Body of pancreas (tissue), 4 donors: ENCODE data around the gene ATF7. TPM values are rescaled to one million over a fixed set of nuclear protein-coding genes. Genes with fewer than 3 reads are reported as not detected.

Experiments used
- ATAC-seq: fragments of 150-250 bp; one replicate; pipeline ENCODE4 v1.9.1; 2016
- DNase-seq, 4 donors: peaks; one replicate each; pipeline ENCODE4 v3.0.0-alpha.2; 2019
- H3K27ac ChIP-seq, 4 donors: fragments of 200-600 bp; sonication (generic); 1 replicate in 3 of 4; 2 replicates in 1 of 4; pipeline versions ENCODE4 v1.5.1 to v1.6.1; 2016 to 2019; ENCODE audit warnings: mild to moderate bottlenecking in 1 of 4, mixed read lengths in 1 of 4, moderate library complexity in 1 of 4
- H3K27me3 ChIP-seq, 2 donors: fragments of 200-600 bp; sonication (generic); one replicate each; pipeline ENCODE4 v1.6.0; 2016; ENCODE audit warnings: mild to moderate bottlenecking in 1 of 2
- H3K36me3 ChIP-seq, 2 donors: fragments of 200-600 bp; sonication (generic); replicated peaks in 1 of 2; 2 replicates each; pipeline ENCODE4 v1.5.1; 2016; ENCODE audit warnings: low read depth in 2 of 2; ENCODE audit not compliant: insufficient read depth in 1 of 2
- H3K4me1 ChIP-seq: fragments of 200-600 bp; sonication (generic); one replicate; pipeline ENCODE4 v1.6.0; 2016
- H3K4me3 ChIP-seq, 2 donors: fragments of 200-600 bp; sonication (generic); 1 replicate in 1 of 2; 2 replicates in 1 of 2; pipeline ENCODE4 v1.5.1; 2016 to 2019
- H3K9me3 ChIP-seq, 3 donors: fragments of 200-600 bp; sonication (generic); 1 replicate in 2 of 3; 2 replicates in 1 of 3; pipeline ENCODE4 v1.5.1; 2016
- POLR2A ChIP-seq, 3 donors: fragments of 450-650 bp; IDR thresholded peaks; one replicate each; pipeline ENCODE4 v1.6.1; 2016; ENCODE audit warnings: antibody characterized with exemption in 3 of 3, mild to moderate bottlenecking in 2 of 3
- WGBS, 2 donors: methylation state at CpG; one replicate each; pipeline ENCODE4 v1.1.5; 2017; 5-methylcytosine and 5-hydroxymethylcytosine counted together
- intact Hi-C: fragments of 100-400 bp; cut with DNase I; formaldehyde crosslinking; loops from one replicate; pipeline ENCODE4 v1.15.1; 2023
- total RNA-seq, 2 donors: library from RNA; depleted of rRNA; stranded (reverse); fragments of >200 nt; gene quantifications; one replicate each; pipeline ENCODE4 v1.1.0, GENCODE V29; 2016
- TF ChIP-seq, protein P1 (sequence below), 7 experiments: fragments of 450-650 bp in 4 of 7; fragments of 200-600 bp in 3 of 7; sonication (generic) in 3 of 7; IDR thresholded peaks; one replicate each; pipeline ENCODE4 v1.5.1; 2016 to 2019; ENCODE audit warnings: antibody characterized with exemption in 7 of 7

Gene ATF7
- total RNA-seq, 2 donors from 2014 or later: 12.9 to 21.3 TPM

DNA sequence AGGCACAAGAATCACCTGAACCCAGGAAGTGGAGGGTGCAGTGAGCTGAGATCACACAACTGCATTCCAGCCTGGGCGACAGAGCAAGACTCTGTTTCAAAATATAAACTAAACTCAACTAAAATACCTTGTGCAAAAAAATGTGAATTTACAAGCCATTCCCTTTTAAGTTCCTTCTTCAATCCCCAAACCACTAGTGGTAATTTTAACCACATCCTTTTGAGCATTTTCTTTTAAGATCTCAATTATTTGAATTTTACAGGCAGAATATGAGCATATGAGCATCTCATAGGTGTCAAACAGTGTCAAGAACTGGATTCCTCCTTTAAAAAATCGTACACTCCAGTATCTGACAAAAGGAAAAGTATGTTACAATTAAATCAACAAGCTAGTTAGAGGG, 61.9 kb downstream of the ATF7 start:
- intact Hi-C loops: no loop called here

GRCh38 chr12:53563452-53564028, 62.6 kb downstream of the ATF7 start:
- WGBS, 2 donors: 95 to 100% methylated on average over 2 of the region's 2 CpGs
- intact Hi-C loops: no loop called here
- H3K4me1 ChIP-seq: peaks cover 18% of the 10 kb centered on the region

More for the DNA sequence above, 61.9 kb downstream of the ATF7 start:
- no peak for ATAC-seq
- H3K4me3 ChIP-seq: no peak overlapping the region
- H3K36me3 ChIP-seq: no peaks in the 10 kb centered on the region
- TF ChIP-seq, protein P1, sequence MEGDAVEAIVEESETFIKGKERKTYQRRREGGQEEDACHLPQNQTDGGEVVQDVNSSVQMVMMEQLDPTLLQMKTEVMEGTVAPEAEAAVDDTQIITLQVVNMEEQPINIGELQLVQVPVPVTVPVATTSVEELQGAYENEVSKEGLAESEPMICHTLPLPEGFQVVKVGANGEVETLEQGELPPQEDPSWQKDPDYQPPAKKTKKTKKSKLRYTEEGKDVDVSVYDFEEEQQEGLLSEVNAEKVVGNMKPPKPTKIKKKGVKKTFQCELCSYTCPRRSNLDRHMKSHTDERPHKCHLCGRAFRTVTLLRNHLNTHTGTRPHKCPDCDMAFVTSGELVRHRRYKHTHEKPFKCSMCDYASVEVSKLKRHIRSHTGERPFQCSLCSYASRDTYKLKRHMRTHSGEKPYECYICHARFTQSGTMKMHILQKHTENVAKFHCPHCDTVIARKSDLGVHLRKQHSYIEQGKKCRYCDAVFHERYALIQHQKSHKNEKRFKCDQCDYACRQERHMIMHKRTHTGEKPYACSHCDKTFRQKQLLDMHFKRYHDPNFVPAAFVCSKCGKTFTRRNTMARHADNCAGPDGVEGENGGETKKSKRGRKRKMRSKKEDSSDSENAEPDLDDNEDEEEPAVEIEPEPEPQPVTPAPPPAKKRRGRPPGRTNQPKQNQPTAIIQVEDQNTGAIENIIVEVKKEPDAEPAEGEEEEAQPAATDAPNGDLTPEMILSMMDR (IDR thresholded peaks at IDR 0.05): no peak
- TF ChIP-seq POLR2A (IDR thresholded peaks at IDR 0.05): no peak
- H3K4me1 ChIP-seq: peaks cover 18% of the 10 kb centered on the region
- no peaks in the 10 kb centered on the region for H3K27me3 ChIP-seq
- H3K27ac ChIP-seq: no peak overlapping the region
- no peaks in the 10 kb centered on the region for H3K9me3 ChIP-seq
- DNase-seq: no peak
- WGBS, 2 donors: 78 to 95% methylated on average over 2 of the region's 2 CpGs

GRCh38 chr12:53561590-53561953, 64.6 kb downstream of the ATF7 start:
- Histone ChIP-seq H3K36me3 (no peaks in the 10 kb centered on the region), H3K4me1 (peaks cover 19% of the 10 kb centered on the region), H3K4me3 (no peak overlapping the region), H3K27me3 (no peaks in the 10 kb centered on the region), H3K27ac (no peak overlapping the region), H3K9me3 (no peaks in the 10 kb centered on the region)
- no peak for TF ChIP-seq POLR2A (IDR thresholded peaks at IDR 0.05)
- TF ChIP-seq, protein P1 (IDR thresholded peaks at IDR 0.05): no peak
- DNase-seq (no peak), ATAC-seq (no peak)
- intact Hi-C loops: no loop called here
- 76 to 85% methylated on average over 1 of the region's 1 CpG for WGBS, 2 donors

More at GRCh38 chr12:53563452-53564028, 62.6 kb downstream of the ATF7 start:
- no peak overlapping the region for H3K27ac ChIP-seq
- no peaks in the 10 kb centered on the region for H3K36me3 ChIP-seq
- H3K9me3 ChIP-seq: no peaks in the 10 kb centered on the region
- no peak overlapping the region for H3K4me3 ChIP-seq
- TF ChIP-seq POLR2A (IDR thresholded peaks at IDR 0.05): no peak
- TF ChIP-seq, protein P1 (IDR thresholded peaks at IDR 0.05): no peak
- DNase-seq (no peak), ATAC-seq (no peak)
- H3K27me3 ChIP-seq: no peaks in the 10 kb centered on the region

DNA sequence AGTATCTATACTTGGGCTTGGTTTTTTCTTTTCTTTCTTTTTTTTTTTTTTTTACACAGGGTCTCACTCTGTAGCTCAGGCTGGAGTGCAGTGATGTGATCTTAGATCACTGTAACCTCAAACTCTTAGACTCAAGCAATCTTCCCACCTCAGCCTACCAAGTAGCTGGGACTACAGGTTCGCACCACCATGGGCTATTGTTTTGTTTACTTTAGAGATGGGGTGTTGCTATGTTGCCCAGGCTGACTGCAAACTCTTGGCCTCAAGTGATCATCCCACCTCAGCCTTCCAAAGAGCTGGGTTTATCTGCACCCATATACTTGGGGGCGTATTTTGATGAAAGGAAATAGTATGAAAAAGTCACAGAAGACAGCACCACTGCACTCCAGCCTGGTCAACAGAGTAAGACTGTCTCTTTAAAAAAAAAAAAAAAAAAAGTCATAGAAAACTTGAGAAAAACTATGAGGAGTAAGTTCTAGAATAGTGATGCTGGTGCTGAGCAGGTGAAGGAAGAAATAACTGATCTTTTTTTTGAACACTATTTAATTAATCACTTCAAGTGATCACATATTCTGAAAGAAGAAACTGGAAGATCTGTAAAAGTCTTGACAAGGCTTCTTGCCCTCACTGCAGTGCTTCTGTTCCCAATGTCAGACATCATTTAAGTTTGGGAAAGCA, 65.1 kb downstream of the ATF7 start:
- TF ChIP-seq POLR2A (IDR thresholded peaks at IDR 0.05): no peak
- TF ChIP-seq, protein P1 (IDR thresholded peaks at IDR 0.05): no peak
- Histone ChIP-seq H3K27ac (no peak overlapping the region), H3K4me3 (no peak overlapping the region)

GRCh38 chr12:53560351-53560750, 65.8 kb downstream of the ATF7 start:
- no peaks in the 10 kb centered on the region for H3K36me3 ChIP-seq
- H3K4me1 ChIP-seq: peaks cover 14% of the 10 kb centered on the region
- H3K27me3 ChIP-seq: no peaks in the 10 kb centered on the region
- no peak for TF ChIP-seq POLR2A (IDR thresholded peaks at IDR 0.05)
- TF ChIP-seq, protein P1 (IDR thresholded peaks at IDR 0.05): no peak
- WGBS, 2 donors: 80 to 92% methylated on average over 6 of the region's 6 CpGs
- ATAC-seq (no peak), DNase-seq (no peak)
- H3K27ac ChIP-seq: no peak overlapping the region
- intact Hi-C loops: no loop called here
- H3K4me3 ChIP-seq: no peak overlapping the region
- no peaks in the 10 kb centered on the region for H3K9me3 ChIP-seq

More for the DNA sequence above, 65.1 kb downstream of the ATF7 start:
- no peak for DNase-seq
- ATAC-seq: no peak
- Histone ChIP-seq H3K36me3 (no peaks in the 10 kb centered on the region), H3K27me3 (no peaks in the 10 kb centered on the region), H3K4me1 (peaks cover 17% of the 10 kb centered on the region), H3K9me3 (no peaks in the 10 kb centered on the region)
- intact Hi-C loops: no loop called here
- 96 to 100% methylated on average over 2 of the region's 2 CpGs for WGBS, 2 donors
